Measurements from ENCODE around the gene LMBRD2.
"Not testable (repeated sequence)": the region's sequence is repeated elsewhere in the genome, so short reads cannot be mapped to it uniquely, and the experiment has no call there.

The LMBRD2 gene

DNA sequence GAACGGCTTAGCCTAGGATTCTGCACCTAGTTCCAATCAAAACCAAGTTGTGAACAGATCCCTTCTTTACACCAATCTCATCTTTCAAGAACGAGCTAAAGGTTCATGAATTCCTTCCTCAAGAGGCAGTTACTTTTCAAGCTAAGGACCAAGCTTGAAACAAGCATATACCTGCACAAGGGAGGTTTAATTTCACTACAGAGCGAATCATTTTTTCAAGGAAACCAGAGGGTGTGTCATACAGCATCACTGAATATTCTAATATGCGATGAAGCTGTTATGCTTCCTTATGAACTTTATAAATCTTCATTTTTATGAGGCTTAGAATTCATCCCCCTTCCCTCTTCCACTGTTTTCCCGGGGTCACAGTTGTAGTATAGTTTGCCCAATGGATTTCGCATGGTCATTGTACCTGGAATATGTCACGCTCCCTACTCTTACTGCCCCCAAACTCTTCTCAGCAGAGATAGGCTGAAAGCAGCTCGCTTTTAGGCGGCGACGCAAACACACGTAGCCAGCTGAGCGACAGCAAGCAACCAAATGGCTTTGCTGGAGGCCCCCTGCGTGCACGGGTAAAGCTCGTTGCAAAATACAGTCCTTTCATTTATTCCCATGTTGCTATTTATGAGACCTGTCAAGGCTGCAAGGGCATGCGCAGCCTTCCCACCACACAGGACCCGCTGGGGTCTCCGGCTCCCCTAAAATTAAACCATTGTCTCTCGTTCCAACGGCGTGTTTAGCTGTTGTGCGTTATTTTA is 832 bp downstream of the LMBRD2 start:
- 9 to 17% methylated on average over 21 to 23 of the region's 23 CpGs for WGBS, 2 experiments
- H3K27me3 ChIP-seq (ENCODE audit: control insufficient read depth, insufficient read depth, low read length, poor library complexity, severe bottlenecking) = no peaks in the 10 kb centered on the region
- H3K4me3 ChIP-seq (ENCODE audit: insufficient read depth, low read depth, low read length) = peak overlapping the region; percentile 89
- H3K9me3 ChIP-seq (ENCODE audit: control insufficient read depth, low read length) = no peaks in the 10 kb centered on the region
- H3K4me1 ChIP-seq (ENCODE audit: control insufficient read depth, insufficient read depth, low read length) = no peaks in the 10 kb centered on the region
- no peak overlapping the region for H3K27ac ChIP-seq (ENCODE audit: insufficient read depth, low read depth, low read length, poor library complexity, severe bottlenecking)
- H3K36me3 ChIP-seq (ENCODE audit: control insufficient read depth, insufficient read depth, low read length) = peaks cover 13% of the 10 kb centered on the region

DNA sequence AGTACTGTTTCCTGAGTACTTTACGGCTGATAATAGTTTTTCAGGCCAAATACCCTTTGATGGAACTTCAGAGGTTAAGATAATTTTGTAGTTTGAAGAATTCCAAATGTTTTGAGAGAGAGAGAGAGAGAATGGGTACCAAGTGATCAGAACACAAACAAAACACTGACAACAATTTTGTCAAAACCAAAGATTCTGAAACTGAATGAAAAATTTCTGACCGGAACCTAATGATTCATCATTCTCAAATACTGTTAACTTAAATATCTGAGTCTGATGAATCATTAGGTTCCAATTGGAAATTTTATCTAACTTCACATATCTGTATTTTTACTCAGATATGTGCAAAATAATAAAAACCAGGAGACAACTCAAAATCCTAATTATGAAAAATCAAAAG is 4.0 kb downstream of the LMBRD2 start:
- Histone ChIP-seq H3K27ac (ENCODE audit: insufficient read depth, low read depth, low read length, poor library complexity, severe bottlenecking) (no peak overlapping the region), H3K27me3 (ENCODE audit: control insufficient read depth, insufficient read depth, low read length, poor library complexity, severe bottlenecking) (no peaks in the 10 kb centered on the region), H3K4me3 (ENCODE audit: insufficient read depth, low read depth, low read length) (no peak overlapping the region), H3K4me1 (ENCODE audit: control insufficient read depth, insufficient read depth, low read length) (no peaks in the 10 kb centered on the region), H3K36me3 (ENCODE audit: control insufficient read depth, insufficient read depth, low read length) (no peaks in the 10 kb centered on the region), H3K9me3 (ENCODE audit: control insufficient read depth, low read length) (no peaks in the 10 kb centered on the region)
- WGBS, 2 experiments = 95 to 98% methylated on average over 1 to 2 of the region's 2 CpGs

DNA sequence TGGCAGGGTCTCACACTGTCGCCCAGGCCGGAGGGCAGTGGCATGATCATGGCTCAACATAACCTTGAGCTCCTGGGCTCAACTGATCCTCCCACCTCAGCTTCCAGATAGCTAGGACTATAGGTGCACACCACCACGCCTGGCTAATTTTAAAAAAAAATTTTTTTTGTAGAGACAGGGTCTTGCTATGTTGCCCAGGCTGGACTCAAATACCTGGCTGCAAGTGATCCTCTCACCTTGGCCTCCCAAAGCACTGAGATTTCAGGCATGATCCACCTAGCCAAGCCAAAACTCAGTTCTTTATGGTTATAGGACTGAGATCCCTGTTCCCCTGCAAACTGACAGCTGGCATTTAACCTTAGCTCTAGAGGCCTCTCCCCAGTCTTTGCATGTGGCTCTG is 5.3 kb downstream of the LMBRD2 start:
- H3K36me3 ChIP-seq (ENCODE audit: control insufficient read depth, insufficient read depth, low read length) = no peaks in the 10 kb centered on the region
- H3K27ac ChIP-seq (ENCODE audit: insufficient read depth, low read depth, low read length, poor library complexity, severe bottlenecking) = no peak overlapping the region
- H3K4me1 ChIP-seq (ENCODE audit: control insufficient read depth, insufficient read depth, low read length) = no peaks in the 10 kb centered on the region
- no peaks in the 10 kb centered on the region for H3K27me3 ChIP-seq (ENCODE audit: control insufficient read depth, insufficient read depth, low read length, poor library complexity, severe bottlenecking)
- H3K4me3 ChIP-seq (ENCODE audit: insufficient read depth, low read depth, low read length) = no peak overlapping the region
- 76 to 84% methylated on average over 3 of the region's 3 CpGs for WGBS, 2 experiments
- no peaks in the 10 kb centered on the region for H3K9me3 ChIP-seq (ENCODE audit: control insufficient read depth, low read length)

GRCh38 chr5:36145311-36145710 is 6.4 kb downstream of the LMBRD2 start:
- Histone ChIP-seq H3K27me3 (ENCODE audit: control insufficient read depth, insufficient read depth, low read length, poor library complexity, severe bottlenecking) (no peaks in the 10 kb centered on the region), H3K4me3 (ENCODE audit: insufficient read depth, low read depth, low read length) (no peak overlapping the region), H3K4me1 (ENCODE audit: control insufficient read depth, insufficient read depth, low read length) (no peaks in the 10 kb centered on the region), H3K27ac (ENCODE audit: insufficient read depth, low read depth, low read length, poor library complexity, severe bottlenecking) (no peak overlapping the region), H3K36me3 (ENCODE audit: control insufficient read depth, insufficient read depth, low read length) (no peaks in the 10 kb centered on the region), H3K9me3 (ENCODE audit: control insufficient read depth, low read length) (no peaks in the 10 kb centered on the region)
- 90 to 93% methylated on average over 3 of the region's 4 CpGs for WGBS, 2 experiments

- WGBS, 2 experiments = 88 to 93% methylated on average over 7 of the region's 7 CpGs
- Histone ChIP-seq H3K36me3 (ENCODE audit: control insufficient read depth, insufficient read depth, low read length) (no peaks in the 10 kb centered on the region), H3K4me1 (ENCODE audit: control insufficient read depth, insufficient read depth, low read length) (no peaks in the 10 kb centered on the region), H3K27me3 (ENCODE audit: control insufficient read depth, insufficient read depth, low read length, poor library complexity, severe bottlenecking) (no peaks in the 10 kb centered on the region), H3K4me3 (ENCODE audit: insufficient read depth, low read depth, low read length) (no peak overlapping the region), H3K27ac (ENCODE audit: insufficient read depth, low read depth, low read length, poor library complexity, severe bottlenecking) (no peak overlapping the region), H3K9me3 (ENCODE audit: control insufficient read depth, low read length) (no peaks in the 10 kb centered on the region)
These were observed 12.6 kb downstream of the LMBRD2 start for GRCh38 chr5:36138900-36139683.

GRCh38 chr5:36136581-36136980 is 15.1 kb downstream of the LMBRD2 start:
- Histone ChIP-seq H3K4me1 (ENCODE audit: control insufficient read depth, insufficient read depth, low read length) (no peaks in the 10 kb centered on the region), H3K4me3 (ENCODE audit: insufficient read depth, low read depth, low read length) (no peak overlapping the region), H3K27me3 (ENCODE audit: control insufficient read depth, insufficient read depth, low read length, poor library complexity, severe bottlenecking) (no peaks in the 10 kb centered on the region), H3K27ac (ENCODE audit: insufficient read depth, low read depth, low read length, poor library complexity, severe bottlenecking) (no peak overlapping the region), H3K36me3 (ENCODE audit: control insufficient read depth, insufficient read depth, low read length) (no peaks in the 10 kb centered on the region), H3K9me3 (ENCODE audit: control insufficient read depth, low read length) (no peaks in the 10 kb centered on the region)

DNA sequence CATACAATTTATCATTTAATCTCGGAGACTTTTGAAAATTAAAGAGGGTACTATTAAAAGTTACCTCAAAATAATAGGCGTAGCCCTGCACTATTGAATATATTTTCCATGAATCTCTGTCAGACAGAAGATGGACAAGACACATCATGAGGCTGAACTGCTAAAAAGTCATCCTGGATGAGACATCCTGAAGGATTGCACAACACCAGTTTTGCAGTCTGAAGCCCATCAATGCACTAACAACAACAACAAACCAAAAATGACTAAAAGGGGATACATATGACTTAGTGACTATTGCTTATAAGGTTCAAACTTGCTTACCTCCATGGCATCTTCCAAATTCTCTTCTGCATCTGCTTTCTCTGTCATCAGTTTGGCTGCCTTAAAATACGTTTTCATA is 15.7 kb downstream of the LMBRD2 start:
- WGBS, 2 experiments = 86 to 96% methylated on average over 3 of the region's 3 CpGs
- no peaks in the 10 kb centered on the region for H3K9me3 ChIP-seq (ENCODE audit: control insufficient read depth, low read length)
- H3K4me3 ChIP-seq (ENCODE audit: insufficient read depth, low read depth, low read length) = no peak overlapping the region

GRCh38 chr5:36133009-36133408 is 18.7 kb downstream of the LMBRD2 start:
- not testable (repeated sequence) for H3K27me3 ChIP-seq (ENCODE audit: control insufficient read depth, insufficient read depth, low read length, poor library complexity, severe bottlenecking); H3K27ac ChIP-seq (ENCODE audit: insufficient read depth, low read depth, low read length, poor library complexity, severe bottlenecking); H3K36me3 ChIP-seq (ENCODE audit: control insufficient read depth, insufficient read depth, low read length); H3K4me1 ChIP-seq (ENCODE audit: control insufficient read depth, insufficient read depth, low read length); H3K4me3 ChIP-seq (ENCODE audit: insufficient read depth, low read depth, low read length); H3K9me3 ChIP-seq (ENCODE audit: control insufficient read depth, low read length)
- 88 to 100% methylated on average over 1 of the region's 1 CpG for WGBS, 2 experiments

More for the DNA sequence above, 15.7 kb downstream of the LMBRD2 start:
- H3K27me3 ChIP-seq (ENCODE audit: control insufficient read depth, insufficient read depth, low read length, poor library complexity, severe bottlenecking) = no peaks in the 10 kb centered on the region
- no peak overlapping the region for H3K27ac ChIP-seq (ENCODE audit: insufficient read depth, low read depth, low read length, poor library complexity, severe bottlenecking)
- H3K4me1 ChIP-seq (ENCODE audit: control insufficient read depth, insufficient read depth, low read length) = no peaks in the 10 kb centered on the region
- H3K36me3 ChIP-seq (ENCODE audit: control insufficient read depth, insufficient read depth, low read length) = no peaks in the 10 kb centered on the region

- H3K4me3 ChIP-seq (ENCODE audit: insufficient read depth, low read depth, low read length); H3K4me1 ChIP-seq (ENCODE audit: control insufficient read depth, insufficient read depth, low read length); H3K36me3 ChIP-seq (ENCODE audit: control insufficient read depth, insufficient read depth, low read length); H3K27me3 ChIP-seq (ENCODE audit: control insufficient read depth, insufficient read depth, low read length, poor library complexity, severe bottlenecking); H3K27ac ChIP-seq (ENCODE audit: insufficient read depth, low read depth, low read length, poor library complexity, severe bottlenecking); H3K9me3 ChIP-seq (ENCODE audit: control insufficient read depth, low read length): not testable (repeated sequence)
- WGBS, 2 experiments = 93 to 97% methylated on average over 3 to 4 of the region's 5 CpGs
These were observed 22.0 kb downstream of the LMBRD2 start for GRCh38 chr5:36129666-36130065.

DNA sequence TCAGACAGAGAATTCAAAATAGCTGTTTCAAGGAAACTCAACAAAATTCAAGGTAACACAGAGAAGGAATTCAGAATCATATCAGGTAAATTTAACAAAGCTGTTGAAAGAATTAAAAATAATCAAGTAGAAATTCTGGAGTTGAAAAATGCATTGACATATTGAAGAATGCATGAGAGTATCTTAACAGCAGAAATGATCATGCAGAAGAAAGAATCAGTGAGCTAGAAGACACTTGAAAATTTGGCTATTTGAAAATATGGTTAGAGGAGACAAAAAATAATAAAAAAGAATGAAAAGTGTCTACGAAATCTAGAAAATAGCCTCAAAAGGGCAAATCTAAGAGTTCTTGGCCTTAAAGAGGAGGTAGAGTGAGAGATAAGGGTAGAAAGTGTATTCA is 22.9 kb downstream of the LMBRD2 start:
- H3K4me3 ChIP-seq (ENCODE audit: insufficient read depth, low read depth, low read length) = no peak overlapping the region
- no peaks in the 10 kb centered on the region for H3K27me3 ChIP-seq (ENCODE audit: control insufficient read depth, insufficient read depth, low read length, poor library complexity, severe bottlenecking)
- H3K9me3 ChIP-seq (ENCODE audit: control insufficient read depth, low read length) = no peaks in the 10 kb centered on the region

More for the DNA sequence above, 22.9 kb downstream of the LMBRD2 start:
- H3K4me1 ChIP-seq (ENCODE audit: control insufficient read depth, insufficient read depth, low read length) = no peaks in the 10 kb centered on the region
- 92 to 95% methylated on average over 1 of the region's 1 CpG for WGBS, 2 experiments
- H3K36me3 ChIP-seq (ENCODE audit: control insufficient read depth, insufficient read depth, low read length) = no peaks in the 10 kb centered on the region
- H3K27ac ChIP-seq (ENCODE audit: insufficient read depth, low read depth, low read length, poor library complexity, severe bottlenecking) = no peak overlapping the region

All from ectodermal cell (in vitro differentiated cells).